H9 (cell line): ENCODE data around the gene ZBTB43. TPM values are rescaled to one million over a fixed set of nuclear protein-coding genes. Genes with fewer than 3 reads are reported as not detected.

Experiments
- DNase-seq: peaks from one replicate; pipeline ENCODE4 v3.0.0-alpha.2; 2017
- H2AFZ ChIP-seq: one replicate; pipeline ENCODE4 v1.6.1; 2013; ENCODE audit warnings: mild to moderate bottlenecking, low read length, control low read depth, moderate library complexity
- H2AK5ac ChIP-seq: 2 replicates; pipeline ENCODE4 v1.6.1; 2013; ENCODE audit warnings: low read length, control low read depth, mixed read lengths; ENCODE audit not compliant: insufficient read length
- H2BK120ac ChIP-seq: one replicate; pipeline ENCODE4 v1.6.1; 2013; ENCODE audit warnings: low read depth, mild to moderate bottlenecking, low read length, control low read depth, inconsistent platforms; ENCODE audit not compliant: poor library complexity, severe bottlenecking
- H2BK12ac ChIP-seq: 2 replicates; pipeline ENCODE4 v1.6.1; 2013; ENCODE audit warnings: low read length, control low read depth, mixed read lengths, low read depth; ENCODE audit not compliant: insufficient read length
- H2BK15ac ChIP-seq: 2 replicates; pipeline ENCODE4 v1.6.1; 2013; ENCODE audit warnings: low read depth, low read length, control low read depth
- H2BK20ac ChIP-seq: one replicate; pipeline ENCODE4 v1.6.1; 2013; ENCODE audit warnings: low read depth, mild to moderate bottlenecking, low read length, control low read depth, inconsistent platforms; ENCODE audit not compliant: poor library complexity, severe bottlenecking
- H2BK5ac ChIP-seq: 2 replicates; pipeline ENCODE4 v1.6.1; 2013; ENCODE audit warnings: low read length, control low read depth, mixed read lengths; ENCODE audit not compliant: insufficient read length
- H3K14ac ChIP-seq: 2 replicates; pipeline ENCODE4 v1.6.1; 2013; ENCODE audit warnings: low read length, control low read depth; ENCODE audit not compliant: insufficient read depth
- H3K18ac ChIP-seq: 2 replicates; pipeline ENCODE4 v1.6.1; 2013; ENCODE audit warnings: low read depth, mild to moderate bottlenecking, mixed read lengths, low read length, control low read depth; ENCODE audit not compliant: insufficient read length
- H3K23ac ChIP-seq: 2 replicates; pipeline ENCODE4 v1.6.1; 2013; ENCODE audit warnings: low read length, control low read depth, mixed read lengths, low read depth; ENCODE audit not compliant: insufficient read length
- H3K23me2 ChIP-seq: 2 replicates; pipeline ENCODE4 v1.6.1; 2013; ENCODE audit warnings: low read depth, mild to moderate bottlenecking, mixed read lengths, low read length, control low read depth; ENCODE audit not compliant: insufficient read length, poor library complexity, severe bottlenecking
- H3K27ac ChIP-seq: 2 replicates; pipeline ENCODE4 v1.5.1; 2013; ENCODE audit warnings: low read length, control low read depth, mixed read lengths, low read depth; ENCODE audit not compliant: insufficient read length
- H3K27me3 ChIP-seq: 2 replicates; pipeline ENCODE4 v1.6.1; 2013; ENCODE audit warnings: low read length, control low read depth, inconsistent platforms; ENCODE audit not compliant: insufficient read depth
- H3K4ac ChIP-seq: 2 replicates; pipeline ENCODE4 v1.6.1; 2013; ENCODE audit warnings: low read depth, mild to moderate bottlenecking, control low read depth, inconsistent platforms, low read length, moderate library complexity
- H3K4me1 ChIP-seq: 2 replicates; pipeline ENCODE4 v1.6.1; 2013; ENCODE audit warnings: low read length, control low read depth, inconsistent platforms; ENCODE audit not compliant: insufficient read depth
- H3K4me2 ChIP-seq: 2 replicates; pipeline ENCODE4 v1.6.1; 2013; ENCODE audit warnings: low read length, control low read depth, mixed read lengths; ENCODE audit not compliant: insufficient read length, insufficient read depth
- H3K56ac ChIP-seq: 2 replicates; pipeline ENCODE4 v1.6.1; 2013; ENCODE audit warnings: low read depth, mild to moderate bottlenecking, mixed read lengths, low read length, control low read depth; ENCODE audit not compliant: insufficient read length
- H3K79me1 ChIP-seq: 2 replicates; pipeline ENCODE4 v1.6.1; 2013; ENCODE audit warnings: low read depth, mild to moderate bottlenecking, moderate library complexity, low read length, control low read depth, inconsistent platforms; ENCODE audit not compliant: insufficient read depth, poor library complexity, severe bottlenecking
- H3K79me2 ChIP-seq: 2 replicates; pipeline ENCODE4 v1.6.1; 2013; ENCODE audit warnings: low read length, control low read depth, inconsistent platforms; ENCODE audit not compliant: insufficient read depth
- H3K9ac ChIP-seq: 2 replicates; pipeline ENCODE4 v1.6.1; 2013; ENCODE audit warnings: low read length, control low read depth, mixed read lengths; ENCODE audit not compliant: insufficient read length; ENCODE audit errors: extremely low read depth
- H3K9me3 ChIP-seq: one replicate; pipeline ENCODE4 v1.6.1; 2013; ENCODE audit warnings: low read depth, low read length, inconsistent platforms; ENCODE audit not compliant: control insufficient read depth
- H3T11ph ChIP-seq: one replicate; pipeline ENCODE4 v1.6.1; 2013; ENCODE audit warnings: mild to moderate bottlenecking, low read length, control low read depth, inconsistent platforms
- H4K20me1 ChIP-seq: one replicate; pipeline ENCODE4 v1.6.1; 2013; ENCODE audit not compliant: control insufficient read depth, insufficient read length, insufficient read depth
- H4K5ac ChIP-seq: 2 replicates; pipeline ENCODE4 v1.6.1; 2013; ENCODE audit warnings: low read depth, mild to moderate bottlenecking, mixed read lengths, low read length, control low read depth; ENCODE audit not compliant: insufficient read length
- H4K8ac ChIP-seq: replicated peaks from 2 replicates; pipeline ENCODE4 v1.6.1; 2013; ENCODE audit warnings: low read length, control low read depth, mixed read lengths, low read depth; ENCODE audit not compliant: insufficient read length
- H4K91ac ChIP-seq: 2 replicates; pipeline ENCODE4 v1.6.1; 2013; ENCODE audit warnings: low read depth, mild to moderate bottlenecking, moderate library complexity, mixed read lengths, low read length, control low read depth; ENCODE audit not compliant: insufficient read length
- H3K27ac Mint-ChIP-seq, 3 experiments: 2 replicates in 2 of 3; 3 replicates in 1 of 3; pipeline ENCODE4 v1.8.0; 2020 to 2021; ENCODE audit warnings: mixed read lengths in 3 of 3, mild to moderate bottlenecking in 1 of 3, moderate library complexity in 1 of 3
- H3K27me3 Mint-ChIP-seq: 2 replicates; pipeline ENCODE4 v1.8.0; 2021; ENCODE audit warnings: low read depth, mild to moderate bottlenecking, moderate library complexity, mixed read lengths
- H3K36me3 Mint-ChIP-seq, 3 experiments: 2 replicates in 2 of 3; 3 replicates in 1 of 3; pipeline ENCODE4 v1.8.0; 2020 to 2021; ENCODE audit warnings: low read depth in 3 of 3, mixed read lengths in 3 of 3; ENCODE audit not compliant: insufficient read depth in 1 of 3
- H3K4me1 Mint-ChIP-seq, 2 experiments: 2 replicates each; pipeline ENCODE4 v1.8.0; 2020; ENCODE audit warnings: mixed read lengths in 2 of 2
- H3K4me3 Mint-ChIP-seq, 2 experiments: 2 replicates in 1 of 2; 3 replicates in 1 of 2; pipeline ENCODE4 v1.8.0; 2020 to 2021; ENCODE audit warnings: mild to moderate bottlenecking in 2 of 2, mixed read lengths in 2 of 2, moderate library complexity in 1 of 2
- H3K9me3 Mint-ChIP-seq, 2 experiments: 2 replicates in 1 of 2; 3 replicates in 1 of 2; pipeline ENCODE4 v1.8.0; 2020; ENCODE audit warnings: mild to moderate bottlenecking in 2 of 2, mixed read lengths in 2 of 2, moderate library complexity in 1 of 2
- CTCF ChIP-seq: fragments of 200-600 bp; sonication (generic); conservative IDR thresholded peaks from 3 replicates; pipeline ENCODE4 v1.8.0; 2021; ENCODE audit warnings: antibody characterized with exemption, mild to moderate bottlenecking
- WGBS: extraction: QIAGEN DNeasy Blood & Tissue Kit; methylation state at CpG from one replicate; pipeline ENCODE4 v1.1.7; 2013; ENCODE audit warnings: missing lambda C conversion rate, low lambda C conversion rate, mixed read lengths; ENCODE audit not compliant: insufficient read length; ENCODE audit errors: extremely low coverage; 5-methylcytosine and 5-hydroxymethylcytosine counted together
- total RNA-seq: library from RNA; stranded (reverse); gene quantifications from 2 replicates; pipeline ENCODE4 v1.2.1, GENCODE V29; 2021

The ZBTB43 gene
- total RNA-seq, 1 experiment from 2014 or later, result 15.7 TPM

- Mint-ChIP-seq H3K9me3 (no peaks in the 10 kb centered on the region), H3K27me3 (no peaks in the 10 kb centered on the region; the same call in 1 of the 2 replicates), H3K27ac (no peak overlapping the region), H3K36me3 (peaks cover 13 to 42% (median 33%) of the 10 kb centered on the region in 3 experiments; a peak in 6 of 7 replicates), H3K4me3 (no peak overlapping the region), H3K4me1 (no peaks in the 10 kb centered on the region)
- H3K79me2 ChIP-seq, result no peaks in the 10 kb centered on the region
- H3T11ph ChIP-seq, result no peak overlapping the region
- H2BK20ac ChIP-seq, result no peak overlapping the region
- no CpG with 5 or more reads among the region's 9 CpGs for WGBS
- no peak overlapping the region for H2BK15ac ChIP-seq
- H2BK12ac ChIP-seq, result no peak overlapping the region
- H2BK5ac ChIP-seq, result no peak overlapping the region
- H4K8ac ChIP-seq, result no peak overlapping the region
- no peaks in the 10 kb centered on the region for H3K9me3 ChIP-seq
- no peak overlapping the region for H3K14ac ChIP-seq
- no peak overlapping the region for H3K56ac ChIP-seq
- no peak overlapping the region for H3K27ac ChIP-seq
- no peak for DNase-seq
- H3K79me1 ChIP-seq, result no peaks in the 10 kb centered on the region
- no peak overlapping the region for H2BK120ac ChIP-seq
- TF ChIP-seq CTCF, result no peak
- H3K27me3 ChIP-seq, result no peaks in the 10 kb centered on the region
- no peak overlapping the region for H3K23ac ChIP-seq
- no peaks in the 10 kb centered on the region for H3K4me1 ChIP-seq
- no peak overlapping the region for H3K4ac ChIP-seq
- no peak overlapping the region for H3K9ac ChIP-seq
- H3K23me2 ChIP-seq, result no peaks in the 10 kb centered on the region
- H2AK5ac ChIP-seq, result no peak overlapping the region
- H3K4me2 ChIP-seq, result no peak overlapping the region
- no peak overlapping the region for H2AFZ ChIP-seq
- no peak overlapping the region for H4K5ac ChIP-seq
- H4K91ac ChIP-seq, result no peak overlapping the region
- H4K20me1 ChIP-seq, result no peaks in the 10 kb centered on the region
- H3K18ac ChIP-seq, result no peak overlapping the region
These were observed 27.6 kb downstream of the ZBTB43 start for GRCh38 chr9:126832440-126832839.
